ENCODE data around the gene GPR85. TPM values are rescaled to one million over a fixed set of nuclear protein-coding genes. Genes with fewer than 3 reads are reported as not detected.
A peak's percentile ranks its signal among the peaks of the same experiment; 100 is the strongest.
"Not testable (repeated sequence)": the region's sequence is repeated elsewhere in the genome, so short reads cannot be mapped to it uniquely, and the experiment has no call there.

The GPR85 gene
- total RNA-seq, 6 donors from 2014 or later = 0.39 to 3.3 (median 1.7) TPM; not detected in 2

DNA sequence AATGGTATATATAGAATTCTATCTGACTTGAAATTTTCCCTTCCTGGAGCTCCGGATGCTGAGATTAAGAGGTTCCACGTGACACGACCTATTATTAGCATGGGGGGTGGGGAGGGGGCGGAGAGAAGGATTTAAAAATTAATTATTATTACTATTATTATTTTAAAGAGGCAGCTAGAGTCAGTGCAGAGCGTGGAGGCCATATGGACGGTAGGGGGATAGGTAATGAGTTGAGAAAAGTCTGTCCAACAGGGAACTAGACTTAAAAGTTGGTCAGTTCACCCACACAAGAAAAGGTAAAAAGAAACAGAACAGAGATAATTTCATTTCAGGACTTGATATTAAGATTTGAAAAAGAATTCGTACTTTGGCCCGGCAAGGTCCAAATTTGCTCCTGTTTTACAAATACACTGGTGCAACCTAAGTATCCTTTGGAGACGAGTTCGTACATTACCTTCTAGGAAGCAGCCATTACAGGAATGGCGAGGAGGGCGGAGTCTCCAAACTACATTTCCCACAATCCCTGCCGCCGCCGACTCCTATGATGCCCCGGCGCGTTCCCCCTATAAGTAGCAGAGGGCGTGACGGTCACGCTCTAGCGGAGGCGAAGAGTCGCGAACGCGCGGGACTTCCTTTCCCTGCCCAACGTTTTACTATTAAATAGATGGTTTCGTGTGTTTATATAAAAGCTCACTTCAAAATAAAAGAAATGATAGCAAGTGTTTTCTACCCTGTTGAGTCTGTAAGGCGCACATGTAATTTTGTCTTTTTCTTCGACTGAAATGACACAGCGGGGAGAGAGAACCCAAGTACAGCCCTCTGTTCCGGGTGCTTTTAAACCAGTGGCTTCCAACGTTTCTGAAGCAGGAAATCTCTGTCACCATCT, 31.7 kb upstream of the GPR85 start, which contains the start of gene SMIM30:
TSS of gene SMIM30 (minus strand) at position 481 of the 886 bp plus-strand sequence. CDS start 976 bp downstream, outside the sequence.
- DNase-seq (peak; percentile 90 to 96), ATAC-seq (ENCODE audit: low FRiP score in 2 of 2) (peak; percentile 98 to 100)
- Histone ChIP-seq H3K9me3 (no peaks in the 10 kb centered on the region), H3K27me3 (no peaks in the 10 kb centered on the region), H3K36me3 (peaks cover 0 to 4% (median 0%) of the 10 kb centered on the region in 4 donors), H3K27ac (peak within 1 kb of the TSS; percentile 48 to 84 (median 66)), H3K4me1 (peaks cover 0 to 13% (median 10%) of the 10 kb centered on the region in 4 donors), H3K4me3 (peak within 1 kb of the TSS; percentile 50 to 71 (median 60))
- TF ChIP-seq, protein P1, sequence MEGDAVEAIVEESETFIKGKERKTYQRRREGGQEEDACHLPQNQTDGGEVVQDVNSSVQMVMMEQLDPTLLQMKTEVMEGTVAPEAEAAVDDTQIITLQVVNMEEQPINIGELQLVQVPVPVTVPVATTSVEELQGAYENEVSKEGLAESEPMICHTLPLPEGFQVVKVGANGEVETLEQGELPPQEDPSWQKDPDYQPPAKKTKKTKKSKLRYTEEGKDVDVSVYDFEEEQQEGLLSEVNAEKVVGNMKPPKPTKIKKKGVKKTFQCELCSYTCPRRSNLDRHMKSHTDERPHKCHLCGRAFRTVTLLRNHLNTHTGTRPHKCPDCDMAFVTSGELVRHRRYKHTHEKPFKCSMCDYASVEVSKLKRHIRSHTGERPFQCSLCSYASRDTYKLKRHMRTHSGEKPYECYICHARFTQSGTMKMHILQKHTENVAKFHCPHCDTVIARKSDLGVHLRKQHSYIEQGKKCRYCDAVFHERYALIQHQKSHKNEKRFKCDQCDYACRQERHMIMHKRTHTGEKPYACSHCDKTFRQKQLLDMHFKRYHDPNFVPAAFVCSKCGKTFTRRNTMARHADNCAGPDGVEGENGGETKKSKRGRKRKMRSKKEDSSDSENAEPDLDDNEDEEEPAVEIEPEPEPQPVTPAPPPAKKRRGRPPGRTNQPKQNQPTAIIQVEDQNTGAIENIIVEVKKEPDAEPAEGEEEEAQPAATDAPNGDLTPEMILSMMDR (IDR thresholded peaks at IDR 0.05) = no peak
- TF ChIP-seq POLR2A (IDR thresholded peaks at IDR 0.05) = peak in 3 of 4 donors; percentile 26 to 92 (median 82)
- peak; percentile 85 to 96 for TF ChIP-seq POLR2AphosphoS5 (IDR thresholded peaks at IDR 0.05)
- WGBS, 2 donors = 0 to 1% methylated on average over 35 of the region's 35 CpGs

DNA sequence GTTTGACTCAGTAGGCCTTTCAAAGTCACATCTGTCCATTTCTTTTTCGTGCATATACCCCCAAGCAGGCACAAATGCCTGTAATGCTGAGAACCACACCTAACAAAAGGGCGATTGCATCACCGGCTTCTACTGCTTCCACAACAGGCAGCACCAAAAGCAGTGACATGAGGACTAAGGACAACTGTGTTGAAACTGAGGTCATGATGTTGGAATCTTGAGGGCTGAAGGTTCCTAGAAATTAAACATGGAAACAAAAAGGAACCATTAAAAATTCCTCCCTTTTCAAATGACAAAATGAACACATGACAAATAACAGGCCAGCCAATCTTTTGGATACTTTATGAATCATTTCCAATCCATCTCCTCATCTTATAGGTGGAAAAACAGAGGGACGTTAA, 30.7 kb upstream of the GPR85 start:
- H3K27ac ChIP-seq = peak overlapping the region in 3 of 4 donors; percentile 48 to 84 (median 70)

DNA sequence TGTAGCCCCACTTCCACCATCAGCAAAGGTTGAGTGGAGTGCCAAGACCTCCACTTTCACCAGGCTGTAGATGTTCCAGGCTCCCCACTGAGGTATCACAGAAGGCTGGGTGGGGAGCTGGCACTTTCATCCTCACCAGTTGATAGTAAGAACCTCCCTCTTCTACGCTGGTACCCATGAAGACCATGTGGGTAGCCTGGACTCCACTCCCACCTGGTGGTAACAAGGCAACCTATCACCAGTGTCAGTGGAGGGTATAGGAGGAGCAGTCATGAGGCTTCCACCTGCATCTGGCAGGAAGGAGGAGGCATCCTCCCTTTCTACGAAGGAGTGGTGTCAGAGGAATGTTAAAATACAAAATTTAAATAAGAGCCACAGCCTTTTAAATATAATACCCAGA, 27.3 kb upstream of the GPR85 start:
- TF ChIP-seq, protein P1 (IDR thresholded peaks at IDR 0.05) = no peak
- TF ChIP-seq POLR2AphosphoS5 (IDR thresholded peaks at IDR 0.05) = no peak

More for the DNA sequence above, 30.7 kb upstream of the GPR85 start:
- peak overlapping the region in 2 of 4 donors; percentile 64 to 71 for H3K4me3 ChIP-seq
- ATAC-seq (ENCODE audit: low FRiP score in 2 of 2) (peak in 1 of 2 donors; percentile 28), DNase-seq (peak in 1 of 2 donors; percentile 85)
- peaks cover 0 to 13% (median 10%) of the 10 kb centered on the region in 4 donors for H3K4me1 ChIP-seq
- not testable (repeated sequence) for H3K9me3 ChIP-seq, H3K36me3 ChIP-seq, H3K27me3 ChIP-seq
- 60 to 73% methylated on average over 4 of the region's 4 CpGs for WGBS, 2 donors

DNA sequence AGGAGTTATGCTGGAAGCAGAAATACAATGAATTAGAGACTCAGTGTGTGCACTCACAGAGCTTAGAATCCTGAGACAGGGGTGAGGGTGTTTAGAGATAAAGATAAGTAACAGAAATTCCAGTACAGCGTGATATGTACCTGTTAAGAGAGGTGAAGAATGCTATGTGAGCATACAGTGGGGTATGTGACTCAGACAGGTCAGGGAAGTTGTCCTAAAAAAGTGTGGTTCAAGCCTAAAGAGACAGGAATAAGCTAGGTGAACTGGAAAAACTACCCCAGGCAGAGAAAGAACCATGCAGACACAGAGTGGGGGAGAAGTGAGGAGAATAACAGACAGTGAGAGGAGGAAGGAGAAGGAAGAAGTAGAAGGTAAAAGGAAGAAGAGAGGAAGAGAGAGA, 23.1 kb upstream of the GPR85 start:
- TF ChIP-seq POLR2AphosphoS5 (IDR thresholded peaks at IDR 0.05) = no peak
- no peak for TF ChIP-seq POLR2A (IDR thresholded peaks at IDR 0.05)
- TF ChIP-seq EP300 (IDR thresholded peaks at IDR 0.05) = no peak

More for the DNA sequence above, 27.3 kb upstream of the GPR85 start:
- Histone ChIP-seq H3K36me3 (peaks cover 0 to 4% (median 0%) of the 10 kb centered on the region in 4 donors), H3K4me3 (no peak overlapping the region), H3K27ac (no peak overlapping the region), H3K9me3 (no peaks in the 10 kb centered on the region), H3K4me1 (peaks cover 0 to 11% (median 10%) of the 10 kb centered on the region in 4 donors), H3K27me3 (no peaks in the 10 kb centered on the region)
- 88 to 98% methylated on average over 2 of the region's 2 CpGs for WGBS, 2 donors
- no peak for DNase-seq
- ATAC-seq (ENCODE audit: low FRiP score in 2 of 2) = no peak

DNA sequence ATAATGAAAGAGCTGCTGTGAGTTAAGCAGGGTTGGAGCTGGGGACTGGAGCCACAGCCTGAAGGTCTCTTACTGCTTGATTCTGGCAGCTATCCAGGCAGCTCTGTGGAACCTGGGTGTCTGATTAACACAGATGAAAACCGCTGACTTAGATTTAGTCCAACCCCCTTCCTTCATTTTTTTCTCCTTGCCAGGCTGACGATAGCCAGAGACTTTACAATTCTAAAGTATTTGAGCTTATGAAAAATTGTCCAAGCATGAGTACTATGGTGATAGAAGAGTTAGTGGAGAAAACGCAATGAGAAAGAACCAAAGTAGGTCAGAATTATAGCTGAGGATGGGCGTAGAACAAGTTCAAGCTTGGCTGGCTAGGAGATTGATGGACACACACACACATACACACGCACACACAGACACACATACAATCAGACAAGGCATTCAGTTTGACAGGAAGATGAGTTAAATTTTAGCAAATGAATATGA, 13.5 kb upstream of the GPR85 start:
- ATAC-seq (ENCODE audit: low FRiP score in 2 of 2) (peak in 1 of 2 donors; percentile 42), DNase-seq (no peak)
- Histone ChIP-seq H3K27ac (no peak overlapping the region), H3K36me3 (no peaks in the 10 kb centered on the region), H3K4me3 (no peak overlapping the region), H3K4me1 (no peaks in the 10 kb centered on the region), H3K9me3 (no peaks in the 10 kb centered on the region), H3K27me3 (no peaks in the 10 kb centered on the region)
- WGBS, 2 donors = 61 to 77% methylated on average over 5 of the region's 5 CpGs
- TF ChIP-seq, protein P1 (IDR thresholded peaks at IDR 0.05) = no peak
- TF ChIP-seq POLR2AphosphoS5 (IDR thresholded peaks at IDR 0.05) = no peak
- TF ChIP-seq POLR2A (IDR thresholded peaks at IDR 0.05) = no peak
- TF ChIP-seq EP300 (IDR thresholded peaks at IDR 0.05) = no peak

More for the DNA sequence above, 23.1 kb upstream of the GPR85 start:
- WGBS, 2 donors = 43 to 56% methylated on average over 1 of the region's 1 CpG
- no peak for DNase-seq
- Histone ChIP-seq H3K4me3 (no peak overlapping the region), H3K27ac (no peak overlapping the region), H3K36me3 (no peaks in the 10 kb centered on the region), H3K9me3 (no peaks in the 10 kb centered on the region), H3K27me3 (no peaks in the 10 kb centered on the region), H3K4me1 (no peaks in the 10 kb centered on the region)
- ATAC-seq (ENCODE audit: low FRiP score in 2 of 2) = no peak

Measured in upper lobe of left lung (tissue), 6 donors.